Chondrocyte (in vitro differentiated cells): Measurements from ENCODE around the gene NLRP1. TPM values are rescaled to one million over a fixed set of nuclear protein-coding genes. Genes with fewer than 3 reads are reported as not detected.

Source experiments
- DNase-seq: peaks from one replicate; pipeline ENCODE4 v3.0.0; 2021; ENCODE audit warnings: mixed read lengths, low spot score
- H3K27ac Mint-ChIP-seq: one replicate; pipeline ENCODE4 v1.8.0; 2021; ENCODE audit warnings: mild to moderate bottlenecking, moderate library complexity, mixed read lengths; ENCODE audit not compliant: unreplicated experiment
- H3K27me3 Mint-ChIP-seq: 2 replicates; pipeline ENCODE4 v1.8.0; 2021; ENCODE audit warnings: low read depth, mixed read lengths
- H3K36me3 Mint-ChIP-seq: 2 replicates; pipeline ENCODE4 v1.8.0; 2021; ENCODE audit warnings: low read depth, mixed read lengths
- H3K4me1 Mint-ChIP-seq: 2 replicates; pipeline ENCODE4 v1.8.0; 2021; ENCODE audit warnings: low read depth, mild to moderate bottlenecking, mixed read lengths
- H3K4me3 Mint-ChIP-seq: one replicate; pipeline ENCODE4 v1.8.0; 2021; ENCODE audit warnings: mild to moderate bottlenecking, moderate library complexity, mixed read lengths; ENCODE audit not compliant: unreplicated experiment
- H3K9me3 Mint-ChIP-seq: 2 replicates; pipeline ENCODE4 v1.8.0; 2021; ENCODE audit warnings: low read depth, mixed read lengths
- CTCF ChIP-seq: fragments of 200-600 bp; sonication (generic); IDR thresholded peaks from 2 replicates; pipeline ENCODE4 v1.5.0; 2021; ENCODE audit warnings: antibody characterized with exemption, mild to moderate bottlenecking, moderate library complexity
- total RNA-seq: library from RNA; stranded (reverse); gene quantifications from 3 replicates; pipeline ENCODE4 v1.2.1, GENCODE V29; 2021

Gene NLRP1
- total RNA-seq, 1 donor from 2014 or later, result 24.8 TPM

GRCh38 chr17:5591966-5592365 is 7.7 kb upstream of the NLRP1 start:
- TF ChIP-seq CTCF, result no peak
- Mint-ChIP-seq H3K36me3 (no peaks in the 10 kb centered on the region), H3K4me1 (peaks cover 3% of the 10 kb centered on the region), H3K9me3 (no peaks in the 10 kb centered on the region), H3K27ac (no peak overlapping the region), H3K4me3 (no peak overlapping the region), H3K27me3 (peaks cover 31% of the 10 kb centered on the region)
- no peak for DNase-seq

GRCh38 chr17:5588584-5588983 is 4.3 kb upstream of the NLRP1 start:
- H3K36me3 Mint-ChIP-seq, result no peaks in the 10 kb centered on the region
- H3K27me3 Mint-ChIP-seq, result peaks cover 3% of the 10 kb centered on the region
- no peak for DNase-seq

GRCh38 chr17:5587438-5588032 is 3.2 kb upstream of the NLRP1 start:
- no peak overlapping the region for H3K4me3 Mint-ChIP-seq
- no peaks in the 10 kb centered on the region for H3K9me3 Mint-ChIP-seq
- H3K36me3 Mint-ChIP-seq, result no peaks in the 10 kb centered on the region
- peaks cover 24% of the 10 kb centered on the region for H3K4me1 Mint-ChIP-seq
- peak; percentile 98 for TF ChIP-seq CTCF
- H3K27ac Mint-ChIP-seq, result no peak overlapping the region
- DNase-seq, result no peak
- H3K27me3 Mint-ChIP-seq, result peaks cover 2% of the 10 kb centered on the region

More at GRCh38 chr17:5588584-5588983, 4.3 kb upstream of the NLRP1 start:
- TF ChIP-seq CTCF, result no peak
- peaks cover 24% of the 10 kb centered on the region for H3K4me1 Mint-ChIP-seq
- no peak overlapping the region for H3K27ac Mint-ChIP-seq
- H3K9me3 Mint-ChIP-seq, result no peaks in the 10 kb centered on the region
- H3K4me3 Mint-ChIP-seq, result no peak overlapping the region

GRCh38 chr17:5585836-5586521 is 1.7 kb upstream of the NLRP1 start:
- no peak for DNase-seq
- H3K36me3 Mint-ChIP-seq, result no peaks in the 10 kb centered on the region
- peaks cover 24% of the 10 kb centered on the region for H3K4me1 Mint-ChIP-seq
- TF ChIP-seq CTCF, result no peak
- H3K27ac Mint-ChIP-seq, result peak overlapping the region; percentile 27
- H3K9me3 Mint-ChIP-seq, result no peaks in the 10 kb centered on the region
- peaks cover 2% of the 10 kb centered on the region for H3K27me3 Mint-ChIP-seq
- no peak overlapping the region for H3K4me3 Mint-ChIP-seq

GRCh38 chr17:5585287-5585794 is 1.0 kb upstream of the NLRP1 start:
- H3K27ac Mint-ChIP-seq, result no peak overlapping the region
- H3K27me3 Mint-ChIP-seq, result no peaks in the 10 kb centered on the region
- H3K4me1 Mint-ChIP-seq, result peaks cover 28% of the 10 kb centered on the region
- H3K4me3 Mint-ChIP-seq, result no peak overlapping the region
- H3K9me3 Mint-ChIP-seq, result no peaks in the 10 kb centered on the region
- no peaks in the 10 kb centered on the region for H3K36me3 Mint-ChIP-seq
- no peak for DNase-seq
- TF ChIP-seq CTCF, result no peak
